T-cell (primary cell): Measurements from ENCODE around the gene BEAN1. TPM values are rescaled to one million over a fixed set of nuclear protein-coding genes. Genes with fewer than 3 reads are reported as not detected.
A peak's percentile ranks its signal among the peaks of the same experiment; 100 is the strongest.

Experiments
- ATAC-seq, 4 experiments: fragments of 200-7000 bp in 3 of 4; fragments of 150-1000 bp in 1 of 4; cut with Tn5 transposase; replicated peaks in 1 of 4; 1 replicate in 3 of 4; 2 replicates in 1 of 4; pipeline ENCODE4 v1.10.0; 2021; ENCODE audit warnings: moderate library complexity in 3 of 4, mild to moderate bottlenecking in 2 of 4, moderate number of reproducible peaks in 1 of 4
- CTCF ChIA-PET, 2 donors: fragments of 300-600 bp; sonication (Branson Sonifier 250); formaldehyde crosslinking; loops; one replicate each; lab custom pipeline; 2022; ENCODE audit warnings: antibody characterized with exemption in 2 of 2; lab: Charles Lee
- POLR2A ChIA-PET, 2 donors: fragments of 300-600 bp; sonication (Branson Sonifier 250); formaldehyde crosslinking; loops; one replicate each; lab custom pipeline; 2022; ENCODE audit warnings: antibody characterized with exemption in 2 of 2; lab: Charles Lee
- DNase-seq, 35 experiments: peaks; one replicate each; pipeline versions ENCODE4 v3.0.0 to v3.0.0-alpha.2; 2013 to 2023
- H3K27ac ChIP-seq: one replicate; pipeline ENCODE4 v1.5.1; 2013; ENCODE audit warnings: low read length
- H3K27me3 ChIP-seq, 2 experiments: replicated peaks in 1 of 2; 1 replicate in 1 of 2; 2 replicates in 1 of 2; pipeline versions ENCODE4 v1.6.1 to v1.7.0; 2013; ENCODE audit warnings: low read length in 1 of 2, mixed read lengths in 1 of 2; ENCODE audit not compliant: control insufficient read depth in 2 of 2, insufficient read depth in 2 of 2; ENCODE audit errors: extremely low read depth in 1 of 2
- H3K36me3 ChIP-seq, 2 donors: 1 replicate in 1 of 2; 2 replicates in 1 of 2; pipeline versions ENCODE4 v1.6.1 to v1.7.0; 2013; ENCODE audit warnings: low read length in 1 of 2; ENCODE audit not compliant: control insufficient read depth in 2 of 2, insufficient read depth in 1 of 2; ENCODE audit errors: extremely low read depth in 1 of 2
- H3K4me1 ChIP-seq, 2 experiments: 1 replicate in 1 of 2; 2 replicates in 1 of 2; pipeline versions ENCODE4 v1.6.1 to v1.7.0; 2013; ENCODE audit warnings: low read length in 2 of 2, mixed read lengths in 1 of 2; ENCODE audit not compliant: insufficient read depth in 2 of 2, control insufficient read depth in 1 of 2; ENCODE audit errors: extremely low read depth in 1 of 2
- H3K4me3 ChIP-seq, 2 donors: 1 replicate in 1 of 2; 2 replicates in 1 of 2; pipeline versions ENCODE4 v1.5.1 to v1.7.0; 2013; ENCODE audit warnings: mild to moderate bottlenecking in 2 of 2, low read length in 1 of 2, moderate library complexity in 1 of 2; ENCODE audit not compliant: control insufficient read depth in 1 of 2; ENCODE audit errors: extremely low read depth in 1 of 2
- H3K9me3 ChIP-seq: 2 replicates; pipeline ENCODE4 v1.7.0; 2013
- H3K27ac Mint-ChIP-seq, 2 donors: one replicate each; pipeline ENCODE4 v1.8.0; 2020 to 2021; ENCODE audit warnings: mild to moderate bottlenecking in 2 of 2, mixed read lengths in 2 of 2
- H3K27me3 Mint-ChIP-seq, 2 donors: one replicate each; pipeline ENCODE4 v1.8.0; 2021 to 2022; ENCODE audit warnings: mixed read lengths in 2 of 2
- H3K36me3 Mint-ChIP-seq: one replicate; pipeline ENCODE4 v1.8.0; 2021; ENCODE audit warnings: mixed read lengths
- H3K4me1 Mint-ChIP-seq, 3 donors: one replicate each; pipeline ENCODE4 v1.8.0; 2020 to 2022; ENCODE audit warnings: mixed read lengths in 3 of 3, mild to moderate bottlenecking in 1 of 3
- H3K4me3 Mint-ChIP-seq, 3 donors: one replicate each; pipeline ENCODE4 v1.8.0; 2020 to 2022; ENCODE audit warnings: mild to moderate bottlenecking in 3 of 3, mixed read lengths in 3 of 3, moderate library complexity in 3 of 3
- H3K9me3 Mint-ChIP-seq, 3 donors: one replicate each; pipeline ENCODE4 v1.8.0; 2020 to 2022; ENCODE audit warnings: mixed read lengths in 3 of 3
- WGBS: methylation state at CpG from one replicate; pipeline ENCODE4 v1.1.5; 2013; ENCODE audit warnings: missing lambda C conversion rate; ENCODE audit not compliant: insufficient coverage; 5-methylcytosine and 5-hydroxymethylcytosine counted together
- total RNA-seq, 35 experiments: library from RNA in 6 of 35; stranded (reverse) in 6 of 35; fragments of 120-200 nt in 1 of 35; gene quantifications; one replicate each; pipeline versions ENCODE4 v1.2.1 to v1.2.4 and lab custom pipeline; 2013 to 2026

BEAN1 gene
- total RNA-seq, 5 donors from 2014 or later (not counting 1 experiment from before 2014, with no cell fraction given) = not detected

DNA sequence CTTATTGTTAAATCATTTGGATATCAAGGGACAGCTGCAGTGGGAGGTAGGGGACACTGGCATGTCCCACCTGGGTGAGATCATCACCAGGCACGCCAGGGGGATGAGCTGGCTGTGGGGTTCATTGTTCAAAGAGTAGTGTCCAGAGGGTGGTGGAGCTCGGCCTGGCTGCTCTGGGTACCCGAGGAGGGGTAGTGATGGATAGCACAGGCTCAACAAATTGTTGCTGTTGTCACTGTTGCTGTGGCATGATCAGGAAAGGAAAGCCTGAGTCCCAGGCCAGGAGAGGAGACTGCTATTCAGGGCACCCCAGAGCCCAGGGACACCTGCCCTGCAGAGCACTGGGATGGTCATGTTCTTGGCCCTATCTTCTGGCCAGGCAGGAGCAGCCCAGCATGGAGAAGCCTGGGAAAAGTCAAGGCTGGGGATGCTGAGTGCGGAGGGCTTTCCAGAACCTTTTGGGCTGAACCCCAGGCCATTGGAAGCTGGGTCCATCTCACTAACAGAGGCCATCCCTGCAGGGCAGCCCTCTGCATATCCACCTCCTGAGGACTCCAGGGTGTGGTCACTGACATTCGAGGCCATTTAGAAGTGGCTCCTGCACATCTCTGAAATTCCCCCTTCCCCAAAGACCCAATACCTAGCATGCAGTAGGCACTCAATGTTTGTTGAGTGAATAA is 12.1 kb downstream of the BEAN1 start:
- no peaks in the 10 kb centered on the region for H3K4me1 Mint-ChIP-seq
- POLR2A ChIA-PET = no interaction called here
- H3K27me3 Mint-ChIP-seq = peaks cover 11 to 39% of the 10 kb centered on the region in 2 donors
- no peak overlapping the region for H3K27ac Mint-ChIP-seq
- CTCF ChIA-PET = interaction anchor here in 1 of 2 donors (1.3 kb wide), 1 partner anchor 34 kb away, joined by 3 read pairs; no protein-coding TSS in a partner anchor
- no peak overlapping the region for H3K4me3 Mint-ChIP-seq
- H3K36me3 Mint-ChIP-seq = no peaks in the 10 kb centered on the region
- peaks cover 0 to 58% of the 10 kb centered on the region in 2 experiments for H3K27me3 ChIP-seq
- 59% methylated on average over 3 of the region's 5 CpGs for WGBS
- H3K4me1 ChIP-seq = no peaks in the 10 kb centered on the region
- H3K4me3 ChIP-seq = no peak overlapping the region
- DNase-seq = no peak
- H3K27ac ChIP-seq = no peak overlapping the region
- no peaks in the 10 kb centered on the region for H3K9me3 Mint-ChIP-seq
- H3K9me3 ChIP-seq = no peaks in the 10 kb centered on the region
- ATAC-seq = no peak
- H3K36me3 ChIP-seq = no peaks in the 10 kb centered on the region

DNA sequence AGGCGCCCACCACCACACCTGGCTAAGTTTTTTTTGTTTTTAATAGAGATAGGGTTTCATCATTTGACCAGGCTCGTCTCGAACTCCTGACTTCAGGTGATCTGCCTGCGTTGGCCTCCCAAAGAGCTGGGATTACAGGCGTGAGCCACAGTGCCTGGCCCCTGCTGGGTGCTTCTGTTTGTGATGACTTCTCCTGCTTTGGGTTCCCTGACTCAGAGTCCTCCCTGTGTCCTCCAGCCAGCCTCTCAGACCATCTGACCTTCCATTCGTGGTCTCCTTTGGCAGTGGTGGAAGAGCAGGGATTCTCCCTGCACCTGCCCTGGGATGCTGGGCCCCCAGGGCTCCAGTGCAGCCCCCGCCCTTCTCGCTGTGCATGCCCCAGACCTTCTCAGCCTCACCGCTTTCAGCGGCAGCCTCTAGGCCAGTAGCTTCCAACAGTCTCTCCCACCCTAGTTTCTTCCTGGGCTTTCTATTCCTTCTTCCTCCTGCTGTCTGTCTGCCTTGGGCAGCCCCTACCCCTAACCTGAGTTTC is 13.2 kb downstream of the BEAN1 start:
- Histone ChIP-seq H3K27me3 (peaks cover 0 to 52% of the 10 kb centered on the region in 2 experiments), H3K4me3 (no peak overlapping the region), H3K9me3 (no peaks in the 10 kb centered on the region), H3K4me1 (no peaks in the 10 kb centered on the region), H3K36me3 (no peaks in the 10 kb centered on the region), H3K27ac (no peak overlapping the region)
- WGBS = 75% methylated on average over 9 of the region's 10 CpGs
- no peak overlapping the region for H3K4me3 Mint-ChIP-seq
- no peaks in the 10 kb centered on the region for H3K4me1 Mint-ChIP-seq
- no peaks in the 10 kb centered on the region for H3K36me3 Mint-ChIP-seq
- DNase-seq (peak in 1 of 35 experiments; percentile 4), ATAC-seq (no peak)
- H3K27ac Mint-ChIP-seq = no peak overlapping the region
- H3K9me3 Mint-ChIP-seq = no peaks in the 10 kb centered on the region
- POLR2A ChIA-PET = no interaction called here
- CTCF ChIA-PET = interaction anchor here in 1 of 2 donors (1.3 kb wide), 1 partner anchor 35 kb away, joined by 3 read pairs; no protein-coding TSS in a partner anchor
- H3K27me3 Mint-ChIP-seq = peaks cover 11 to 38% of the 10 kb centered on the region in 2 donors

DNA sequence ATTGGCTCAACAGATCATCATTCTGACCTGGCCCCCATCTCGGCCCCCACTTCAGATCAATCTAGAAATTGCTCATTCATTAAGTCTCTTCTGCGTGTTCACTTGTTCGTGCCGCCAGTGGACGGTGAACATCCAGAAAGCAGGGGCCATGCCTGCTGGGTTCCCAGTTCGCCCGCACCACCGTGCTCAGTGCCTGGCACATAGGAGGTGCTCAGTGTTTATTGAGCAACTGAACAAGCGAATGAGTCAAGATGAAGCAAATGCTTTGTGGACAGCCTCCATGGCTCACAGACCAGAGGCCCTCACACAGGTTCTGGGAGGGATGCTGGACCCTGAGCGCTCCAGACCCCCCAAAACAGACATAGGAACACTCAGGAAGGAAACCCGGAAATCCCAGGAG is 13.9 kb downstream of the BEAN1 start:
- Histone ChIP-seq H3K27ac (no peak overlapping the region), H3K4me1 (no peaks in the 10 kb centered on the region), H3K36me3 (no peaks in the 10 kb centered on the region), H3K27me3 (peaks cover 0 to 52% of the 10 kb centered on the region in 2 experiments), H3K4me3 (no peak overlapping the region), H3K9me3 (no peaks in the 10 kb centered on the region)
- H3K36me3 Mint-ChIP-seq = no peaks in the 10 kb centered on the region
- H3K27me3 Mint-ChIP-seq = peaks cover 12 to 38% of the 10 kb centered on the region in 2 donors
- H3K4me1 Mint-ChIP-seq = no peaks in the 10 kb centered on the region
- ChIA-PET POLR2A (no interaction called here), CTCF (no interaction called here)
- no peak overlapping the region for H3K4me3 Mint-ChIP-seq
- peak in 1 of 35 experiments; percentile 21 for DNase-seq
- 83% methylated on average over 10 of the region's 11 CpGs for WGBS
- no peak for ATAC-seq
- H3K27ac Mint-ChIP-seq = no peak overlapping the region
- H3K9me3 Mint-ChIP-seq = no peaks in the 10 kb centered on the region

DNA sequence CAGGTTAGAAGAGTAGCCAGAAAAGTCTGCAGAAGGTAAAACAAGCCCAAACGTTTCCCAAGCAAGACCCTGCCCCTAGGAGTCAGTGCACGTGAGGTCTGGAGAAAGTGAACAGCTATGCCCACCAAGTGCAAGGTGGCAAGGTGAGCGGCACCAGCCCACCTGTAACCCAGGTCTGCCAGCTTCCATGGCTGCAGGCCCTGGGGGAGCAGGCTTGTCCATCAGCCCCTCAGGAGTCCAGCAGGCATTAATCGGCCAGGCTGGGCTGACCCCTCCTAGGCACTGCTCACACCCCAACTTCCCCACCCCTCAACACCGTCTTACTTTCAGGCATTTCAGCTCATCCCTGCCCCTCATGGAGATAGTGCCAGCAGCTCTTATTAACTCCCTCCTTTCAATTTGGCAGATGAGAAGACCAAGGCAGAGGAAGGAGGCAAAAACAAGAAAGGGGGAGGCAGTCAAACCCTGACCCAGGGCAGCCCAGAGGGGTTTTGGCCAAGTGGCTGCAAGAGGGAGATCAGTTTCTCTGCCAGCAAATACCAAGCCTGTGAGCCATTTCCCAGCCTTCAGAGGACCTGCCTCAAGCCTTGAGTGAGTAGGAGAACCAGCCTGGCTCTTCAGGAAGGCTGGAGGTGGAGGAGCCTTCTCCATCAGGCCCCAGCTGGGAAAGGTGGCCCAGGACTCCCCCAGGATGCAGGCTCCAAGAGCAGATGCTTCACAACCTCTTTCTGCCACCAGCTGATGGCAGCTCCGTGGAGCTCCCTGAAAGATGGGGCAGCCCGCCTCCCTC is 14.7 kb downstream of the BEAN1 start:
- ATAC-seq (no peak), DNase-seq (peak in 1 of 35 experiments; percentile 4)
- Histone ChIP-seq H3K9me3 (no peaks in the 10 kb centered on the region), H3K36me3 (no peaks in the 10 kb centered on the region), H3K4me3 (no peak overlapping the region), H3K27ac (no peak overlapping the region), H3K4me1 (no peaks in the 10 kb centered on the region), H3K27me3 (peaks cover 0 to 56% of the 10 kb centered on the region in 2 experiments)
- Mint-ChIP-seq H3K27ac (no peak overlapping the region), H3K27me3 (peaks cover 18 to 40% of the 10 kb centered on the region in 2 donors), H3K36me3 (no peaks in the 10 kb centered on the region), H3K4me3 (no peak overlapping the region), H3K4me1 (no peaks in the 10 kb centered on the region), H3K9me3 (no peaks in the 10 kb centered on the region)
- ChIA-PET POLR2A (no interaction called here), CTCF (no interaction called here)
- WGBS = 77% methylated on average over 7 of the region's 7 CpGs

DNA sequence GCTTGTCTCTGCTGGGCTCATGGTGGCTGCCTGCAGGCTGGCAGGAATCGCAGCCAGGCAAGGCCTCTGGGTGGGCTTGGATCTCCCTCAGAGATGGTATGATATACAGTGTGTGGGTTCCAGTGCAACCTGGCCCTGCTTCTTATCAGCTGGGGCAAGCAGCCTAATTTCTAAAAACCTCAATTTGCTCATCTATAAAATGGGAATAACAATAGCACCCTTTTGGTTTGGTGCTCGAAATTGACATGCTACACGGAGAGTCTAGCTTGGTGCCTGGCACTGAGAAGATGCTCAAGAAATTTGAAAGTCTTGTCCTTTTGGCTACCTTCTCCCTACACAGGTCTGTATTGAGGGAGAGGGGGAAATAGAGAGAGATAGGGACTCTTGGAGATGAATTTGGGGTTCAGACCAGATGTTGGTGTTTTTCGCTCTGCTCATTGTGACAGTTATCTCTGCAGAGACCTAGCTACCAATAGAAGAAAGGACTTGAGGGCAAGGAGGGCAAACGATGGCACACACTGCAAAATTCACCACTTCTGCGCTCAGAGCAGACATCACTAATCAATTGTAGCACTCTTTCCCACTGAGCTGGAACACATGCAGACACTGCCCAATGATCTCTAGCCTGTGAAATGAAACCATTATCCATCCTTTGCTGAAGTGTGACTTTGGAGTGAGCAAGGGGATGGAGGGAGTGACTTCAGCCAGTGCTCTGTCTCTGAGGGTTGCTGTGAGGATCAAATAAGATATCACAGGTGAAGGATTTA is 15.6 kb downstream of the BEAN1 start:
- Histone ChIP-seq H3K36me3 (no peaks in the 10 kb centered on the region), H3K27me3 (peaks cover 0 to 50% of the 10 kb centered on the region in 2 experiments), H3K27ac (no peak overlapping the region), H3K4me1 (no peaks in the 10 kb centered on the region), H3K4me3 (no peak overlapping the region), H3K9me3 (no peaks in the 10 kb centered on the region)
- Mint-ChIP-seq H3K36me3 (no peaks in the 10 kb centered on the region), H3K4me3 (no peak overlapping the region), H3K9me3 (no peaks in the 10 kb centered on the region), H3K27me3 (peaks cover 18 to 38% of the 10 kb centered on the region in 2 donors), H3K27ac (no peak overlapping the region), H3K4me1 (no peaks in the 10 kb centered on the region)
- ChIA-PET POLR2A (no interaction called here), CTCF (no interaction called here)
- no peak for ATAC-seq
- 59% methylated on average over 2 of the region's 6 CpGs for WGBS
- DNase-seq = peak in 1 of 35 experiments; percentile 20

DNA sequence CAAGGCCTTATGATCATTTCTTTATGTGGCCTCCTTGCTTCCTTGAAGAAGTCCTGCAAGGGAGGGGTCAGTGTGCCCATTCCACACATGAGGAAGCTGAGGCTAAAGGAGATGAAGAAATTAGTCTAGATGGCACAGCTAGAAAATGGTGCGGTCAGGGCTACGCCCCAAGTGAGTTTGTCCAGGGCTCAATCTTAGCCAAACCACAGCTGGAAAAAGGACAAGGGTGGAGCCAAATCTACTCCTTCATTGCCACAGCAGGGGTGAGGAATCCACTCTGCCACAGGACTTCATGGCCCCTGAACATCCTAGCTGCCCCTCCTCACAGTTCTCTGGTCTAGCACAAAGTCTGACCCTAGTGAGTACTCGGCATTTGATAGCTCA is 16.2 kb downstream of the BEAN1 start:
- peaks cover 0 to 48% of the 10 kb centered on the region in 2 experiments for H3K27me3 ChIP-seq
- ATAC-seq = no peak
- no peaks in the 10 kb centered on the region for H3K36me3 ChIP-seq
- Mint-ChIP-seq H3K27me3 (peaks cover 18 to 35% of the 10 kb centered on the region in 2 donors), H3K9me3 (no peaks in the 10 kb centered on the region), H3K36me3 (no peaks in the 10 kb centered on the region), H3K4me3 (no peak overlapping the region), H3K27ac (no peak overlapping the region), H3K4me1 (no peaks in the 10 kb centered on the region)
- peak in 1 of 35 experiments; percentile 7 for DNase-seq
- H3K4me1 ChIP-seq = no peaks in the 10 kb centered on the region
- CTCF ChIA-PET = no interaction called here
- H3K9me3 ChIP-seq = no peaks in the 10 kb centered on the region
- WGBS = 75% methylated on average over 1 of the region's 3 CpGs
- no peak overlapping the region for H3K4me3 ChIP-seq
- H3K27ac ChIP-seq = no peak overlapping the region
- POLR2A ChIA-PET = no interaction called here
